ENCODE results near the gene SCFD2.
"Not testable (repeated sequence)": the region's sequence is repeated elsewhere in the genome, so short reads cannot be mapped to it uniquely, and the experiment has no call there.

SCFD2 gene

DNA sequence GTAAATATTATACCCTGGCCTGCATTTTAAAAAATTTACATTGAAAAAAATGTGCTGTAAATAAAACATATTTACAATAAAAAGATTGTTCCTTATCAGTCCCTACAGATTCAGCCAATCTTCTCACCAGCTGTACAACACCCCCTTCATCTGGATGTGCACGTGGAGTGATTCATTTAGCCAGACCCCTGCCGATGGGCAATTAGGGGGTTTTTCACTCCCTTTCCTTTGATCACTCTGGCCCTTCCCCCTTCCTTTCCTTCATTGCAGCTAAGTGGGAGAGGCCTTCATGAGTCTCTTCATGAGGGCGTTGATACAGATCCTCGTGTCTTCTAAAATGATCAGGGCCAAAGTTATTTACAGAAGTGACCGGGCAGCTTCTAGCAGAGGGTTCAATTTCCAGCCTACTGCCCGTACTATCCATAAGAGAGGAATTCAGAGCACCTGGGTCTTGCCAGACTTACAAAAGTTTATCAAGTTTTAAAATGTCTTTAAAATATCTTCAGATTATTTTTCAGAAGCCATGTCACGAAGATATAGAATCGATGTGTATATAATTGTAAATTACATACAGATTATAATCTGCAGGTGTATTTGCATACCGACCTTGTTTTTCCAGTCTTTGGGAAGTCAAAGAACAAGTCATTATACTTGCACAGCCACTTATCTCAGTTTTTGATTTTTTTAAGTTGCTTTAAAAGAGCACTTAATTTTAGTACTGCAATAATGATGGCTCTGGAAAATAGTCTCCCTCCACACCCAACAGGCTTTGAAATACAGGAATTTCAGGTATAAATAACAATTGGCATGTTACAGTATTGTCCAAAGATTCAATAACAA is 525.1 kb downstream of the SCFD2 start:
- DNase-seq, result no peak

DNA sequence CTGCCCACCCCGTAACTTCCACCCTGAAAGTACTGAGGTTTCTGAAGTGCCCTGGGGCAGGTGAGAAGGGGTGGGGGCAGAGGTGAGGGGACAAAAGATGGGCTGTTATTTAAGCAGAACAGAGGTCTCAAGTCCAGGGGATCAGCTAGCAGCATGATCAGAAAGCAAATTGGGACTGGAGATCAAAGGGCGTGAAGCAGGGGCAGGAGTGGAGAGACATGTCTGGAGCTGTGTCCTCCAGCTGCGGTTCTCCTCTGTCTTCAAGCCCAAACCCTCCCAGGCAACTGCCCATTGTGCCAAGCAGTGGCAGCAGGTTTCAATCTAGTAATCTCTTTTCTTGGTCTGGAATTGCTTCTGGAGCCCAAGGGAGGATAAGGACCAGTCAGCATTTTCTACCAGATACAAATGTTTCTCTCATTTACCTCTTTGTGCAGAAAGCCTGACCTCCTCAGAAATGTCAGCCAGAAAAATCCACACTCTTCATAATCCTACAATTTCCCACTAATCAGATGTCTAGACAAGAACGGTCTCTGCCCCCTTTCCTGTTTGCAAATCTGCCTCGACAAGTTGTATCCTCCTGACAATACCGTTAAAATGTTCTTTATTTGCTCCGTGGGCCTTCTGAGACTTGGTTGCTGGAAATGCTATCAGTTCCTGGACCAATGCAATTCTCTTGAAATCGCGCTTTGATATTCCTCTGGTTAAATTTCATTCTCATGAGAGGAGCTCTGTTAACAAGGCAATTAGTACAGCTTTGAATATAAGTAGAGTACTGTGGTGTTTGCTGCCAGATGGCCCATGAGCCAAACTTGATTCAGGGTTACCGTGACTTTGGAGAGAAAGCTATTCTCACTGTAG is 526.9 kb downstream of the SCFD2 start:
- DNase-seq, result no peak

DNA sequence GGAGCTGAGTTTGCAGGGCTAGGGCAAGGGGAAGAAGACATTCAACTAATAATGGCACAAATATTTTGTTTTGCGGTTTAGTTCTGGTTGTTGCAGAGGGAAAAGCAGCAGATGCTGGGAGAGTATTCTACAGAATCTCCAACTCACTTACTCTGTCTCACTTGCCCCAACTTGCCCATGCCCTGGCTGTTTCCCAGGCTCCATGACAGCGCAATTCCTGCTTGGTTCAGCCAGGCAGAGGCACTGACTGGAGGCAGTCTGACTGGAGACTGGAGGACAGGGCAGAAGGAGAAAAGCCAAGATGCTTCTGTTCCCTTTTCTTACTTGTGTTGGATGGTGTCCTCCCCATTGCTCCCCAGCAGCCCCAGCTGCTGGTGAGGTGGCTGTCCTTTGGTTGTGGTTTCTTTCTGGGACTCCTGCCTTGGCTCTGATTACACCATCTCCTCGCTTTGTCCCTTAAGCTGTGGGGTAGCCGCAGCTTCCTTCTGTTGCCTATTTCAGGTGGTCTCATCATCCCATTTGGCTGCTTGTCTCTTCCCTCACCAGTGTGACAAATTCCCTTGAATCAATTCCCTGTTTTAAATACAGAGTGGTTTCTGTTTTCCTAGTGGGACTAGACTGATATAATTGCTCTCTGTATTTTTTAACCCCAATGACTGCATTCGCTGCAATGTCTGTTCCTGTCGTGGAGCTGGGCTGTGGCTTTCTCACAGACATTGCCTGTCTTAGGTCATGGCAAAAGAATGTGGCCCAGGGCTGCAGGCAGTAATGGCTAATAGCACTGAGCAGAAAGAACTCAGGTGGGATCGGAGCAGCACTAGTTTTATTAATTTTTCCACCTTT is 527.9 kb downstream of the SCFD2 start:
- no peak for DNase-seq

GRCh38 chr4:52836678-52837077 is 529.2 kb downstream of the SCFD2 start:
- DNase-seq, result no peak

DNA sequence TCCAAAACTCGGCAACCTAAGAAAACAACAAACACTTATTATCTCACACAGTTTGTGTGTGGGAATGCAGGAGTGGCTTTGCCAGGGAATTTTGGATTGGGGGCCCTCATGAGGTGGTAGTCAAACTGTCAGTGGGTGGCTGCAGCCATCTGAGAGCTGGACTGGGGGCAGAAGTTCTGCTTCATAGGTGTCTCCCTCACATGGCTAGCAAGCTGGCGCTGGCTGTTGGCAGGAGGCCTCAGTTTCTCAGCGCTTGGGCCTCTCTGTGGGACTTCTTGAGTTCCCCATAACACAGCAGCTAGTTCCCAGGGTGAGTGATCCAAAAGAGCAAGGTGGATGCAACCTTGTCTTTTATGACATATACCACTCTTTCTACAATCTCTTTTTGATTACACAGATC is 529.7 kb downstream of the SCFD2 start:
- DNase-seq, result no peak

DNA sequence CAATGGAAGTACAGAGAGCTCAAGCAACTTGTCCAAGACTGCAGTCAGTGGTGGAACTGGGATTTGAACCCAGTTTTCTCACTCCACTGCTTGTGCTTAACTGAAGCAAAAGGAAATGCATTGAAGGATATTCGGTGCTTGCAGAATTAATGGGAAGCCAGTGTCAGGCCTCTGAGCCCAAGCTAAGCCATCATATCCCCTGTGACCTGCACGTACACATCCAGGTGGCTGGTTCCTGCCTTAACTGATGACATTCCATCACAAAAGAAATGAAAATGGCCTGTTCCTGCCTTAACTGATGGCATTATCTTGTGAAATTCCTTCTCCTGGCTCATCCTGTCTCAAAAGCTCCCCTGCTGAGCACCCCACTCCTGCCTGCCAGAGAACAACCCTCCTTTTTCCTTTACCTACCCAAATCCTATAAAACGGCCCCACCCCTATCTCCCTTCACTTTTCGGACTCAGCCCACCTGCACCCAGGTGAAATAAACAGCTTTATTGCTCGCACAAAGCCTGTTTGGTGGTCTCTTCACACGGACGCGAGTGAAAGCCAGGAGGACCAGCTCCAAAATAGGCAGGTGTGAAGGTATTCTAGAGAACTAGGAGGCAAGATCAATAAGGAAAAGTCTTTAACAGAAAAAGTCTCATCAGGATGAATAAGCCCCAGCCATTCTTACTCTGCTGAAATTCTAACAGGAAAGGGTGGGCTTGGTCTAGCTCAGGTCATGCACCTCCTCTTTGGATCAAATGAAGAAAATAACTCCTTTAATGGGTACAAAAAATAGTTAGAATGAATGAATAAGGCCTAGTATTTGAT is 531.0 kb downstream of the SCFD2 start:
- DNase-seq, result not testable (repeated sequence)

GRCh38 chr4:52833941-52834525 is 531.8 kb downstream of the SCFD2 start:
- no peak for DNase-seq

GRCh38 chr4:52825460-52826090 is 540.3 kb downstream of the SCFD2 start:
- DNase-seq, result no peak

GRCh38 chr4:52824603-52825459 is 541.0 kb downstream of the SCFD2 start:
- peak in 1 of 2 experiments; percentile 36 for DNase-seq

DNA sequence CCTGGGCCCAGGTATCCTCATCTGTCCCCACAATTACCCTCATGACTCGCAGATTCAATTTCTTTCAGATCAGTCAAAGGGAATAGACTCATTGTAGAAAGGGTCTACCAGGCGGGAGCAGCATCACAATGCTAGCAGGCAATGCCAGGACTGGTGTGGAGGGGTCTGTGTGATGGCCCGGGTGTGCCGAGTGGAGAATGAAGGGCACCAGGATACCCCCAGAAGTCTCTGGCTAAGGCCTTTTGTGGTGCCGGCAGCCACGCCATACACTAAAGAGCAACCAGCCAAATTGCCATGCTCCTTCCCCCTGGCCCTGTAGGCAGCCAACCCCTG is 541.6 kb downstream of the SCFD2 start:
- DNase-seq, result no peak

DNA sequence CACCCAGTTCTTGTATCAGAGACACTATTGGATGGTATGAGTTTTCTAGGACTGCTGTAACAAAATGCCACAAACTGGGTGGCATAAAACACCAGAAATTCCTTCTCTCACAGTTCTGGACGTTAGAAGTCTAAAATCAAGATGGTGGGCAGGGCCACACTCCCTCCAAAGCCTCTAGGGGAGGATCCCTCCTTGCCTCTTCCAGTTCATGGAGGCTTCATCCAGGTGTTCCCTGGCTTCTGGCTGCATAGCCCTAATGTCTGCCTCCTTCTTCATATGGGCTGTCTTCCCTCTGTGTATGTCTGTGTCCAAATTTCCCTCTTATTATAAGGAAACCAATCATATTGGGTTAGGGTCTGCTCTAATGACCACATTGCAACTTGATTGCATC is 542.2 kb downstream of the SCFD2 start:
- DNase-seq, result no peak
